Activated naive CD4-positive, alpha-beta T cell treated with anti-CD3 and anti-CD28 coated beads, Interleukin-2, amount 50 U/mL, for 24 hours (primary cell): Measurements from ENCODE around the gene CHMP6.
A peak's percentile ranks its signal among the peaks of the same experiment; 100 is the strongest.

ENCODE experiments used
- H3K27ac Mint-ChIP-seq: one replicate; pipeline ENCODE4 v1.8.0; 2021; ENCODE audit warnings: mild to moderate bottlenecking, mixed read lengths
- H3K27me3 Mint-ChIP-seq: one replicate; pipeline ENCODE4 v1.8.0; 2021; ENCODE audit warnings: mixed read lengths
- H3K36me3 Mint-ChIP-seq: one replicate; pipeline ENCODE4 v1.8.0; 2021; ENCODE audit warnings: mixed read lengths
- H3K4me1 Mint-ChIP-seq: one replicate; pipeline ENCODE4 v1.8.0; 2021; ENCODE audit warnings: mixed read lengths
- H3K4me3 Mint-ChIP-seq: one replicate; pipeline ENCODE4 v1.8.0; 2021; ENCODE audit warnings: mild to moderate bottlenecking, mixed read lengths
- H3K9me3 Mint-ChIP-seq: one replicate; pipeline ENCODE4 v1.8.0; 2021; ENCODE audit warnings: mixed read lengths

Gene CHMP6

DNA sequence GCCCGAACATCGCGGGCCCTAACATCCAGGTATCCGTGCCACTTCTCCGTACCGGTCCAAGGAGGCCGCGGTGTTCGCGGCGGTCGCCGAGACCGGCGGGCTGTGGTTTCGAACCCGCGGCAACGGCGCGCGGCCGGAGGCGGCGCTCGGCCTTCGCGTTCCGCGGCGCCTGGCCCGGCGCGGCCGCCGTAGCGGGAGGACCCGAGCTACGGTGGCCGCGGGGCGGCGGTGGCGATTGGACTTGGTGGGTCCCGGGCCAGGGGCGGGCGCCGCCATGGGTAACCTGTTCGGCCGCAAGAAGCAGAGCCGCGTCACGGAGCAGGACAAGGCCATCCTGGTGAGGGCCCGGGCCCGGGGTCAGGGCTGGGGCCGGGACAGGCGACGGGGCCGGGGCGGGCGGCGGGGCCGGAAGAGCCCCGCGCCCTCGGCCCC is at the start of gene CHMP6:
CHMP6 (plus strand) TSS at position 197 of the 432 bp plus-strand sequence; CDS start at position 275, 78 bp downstream.
- Mint-ChIP-seq H3K9me3 (no peaks in the 10 kb centered on the region), H3K36me3 (no peaks in the 10 kb centered on the region), H3K27ac (peak within 1 kb of the TSS; percentile 97), H3K27me3 (no peaks in the 10 kb centered on the region), H3K4me3 (peak within 1 kb of the TSS; percentile 87), H3K4me1 (peaks cover 27% of the 10 kb centered on the region)

DNA sequence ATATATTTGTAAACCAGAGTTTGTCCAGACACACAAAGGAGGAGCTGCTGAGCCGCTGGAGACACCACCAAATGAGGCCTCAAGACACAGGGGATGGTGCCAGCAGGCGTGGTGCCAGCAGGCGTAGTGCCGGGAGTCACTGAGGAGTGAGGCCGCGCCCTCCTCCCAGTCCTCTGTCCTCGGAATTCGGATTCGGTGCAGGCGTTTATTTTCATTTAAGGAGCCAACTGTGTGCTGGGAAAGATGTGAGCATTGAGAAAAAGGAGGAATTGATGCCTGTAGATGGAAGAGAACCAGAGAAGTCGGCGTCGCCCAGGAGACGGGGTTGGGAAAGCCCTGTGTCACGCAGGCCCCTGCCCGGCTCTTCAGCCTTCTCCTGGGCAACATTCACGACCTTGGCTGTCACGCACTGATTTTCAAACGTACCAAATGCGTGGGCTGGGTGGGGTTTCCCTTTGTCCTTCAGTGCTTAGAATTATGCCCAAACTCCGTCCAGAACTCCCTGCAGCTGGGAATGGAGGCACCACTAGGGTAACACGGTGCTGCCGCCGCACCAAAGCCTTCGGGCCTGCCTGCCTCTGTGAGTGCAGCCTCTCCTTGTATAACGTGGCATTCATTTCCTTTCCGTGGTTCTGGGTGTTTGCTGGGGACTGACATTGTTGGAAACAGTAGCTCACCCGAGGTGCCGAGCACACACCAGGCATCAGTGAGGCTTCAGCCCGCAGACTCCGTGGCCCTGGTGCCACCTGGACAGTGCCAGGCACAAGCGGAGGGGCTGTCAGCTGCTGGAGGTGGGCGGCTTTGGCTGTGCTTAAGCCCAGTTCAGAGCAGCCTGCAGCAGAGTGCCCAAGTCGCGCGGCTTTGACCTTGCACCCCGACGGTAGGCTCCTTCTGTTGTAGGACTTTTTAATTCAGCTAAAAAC is 49.0 kb upstream of the CHMP6 start:
- Mint-ChIP-seq H3K4me3 (no peak overlapping the region), H3K27ac (no peak overlapping the region), H3K9me3 (no peaks in the 10 kb centered on the region), H3K36me3 (peaks cover 24% of the 10 kb centered on the region), H3K27me3 (no peaks in the 10 kb centered on the region), H3K4me1 (peaks cover 20% of the 10 kb centered on the region)

DNA sequence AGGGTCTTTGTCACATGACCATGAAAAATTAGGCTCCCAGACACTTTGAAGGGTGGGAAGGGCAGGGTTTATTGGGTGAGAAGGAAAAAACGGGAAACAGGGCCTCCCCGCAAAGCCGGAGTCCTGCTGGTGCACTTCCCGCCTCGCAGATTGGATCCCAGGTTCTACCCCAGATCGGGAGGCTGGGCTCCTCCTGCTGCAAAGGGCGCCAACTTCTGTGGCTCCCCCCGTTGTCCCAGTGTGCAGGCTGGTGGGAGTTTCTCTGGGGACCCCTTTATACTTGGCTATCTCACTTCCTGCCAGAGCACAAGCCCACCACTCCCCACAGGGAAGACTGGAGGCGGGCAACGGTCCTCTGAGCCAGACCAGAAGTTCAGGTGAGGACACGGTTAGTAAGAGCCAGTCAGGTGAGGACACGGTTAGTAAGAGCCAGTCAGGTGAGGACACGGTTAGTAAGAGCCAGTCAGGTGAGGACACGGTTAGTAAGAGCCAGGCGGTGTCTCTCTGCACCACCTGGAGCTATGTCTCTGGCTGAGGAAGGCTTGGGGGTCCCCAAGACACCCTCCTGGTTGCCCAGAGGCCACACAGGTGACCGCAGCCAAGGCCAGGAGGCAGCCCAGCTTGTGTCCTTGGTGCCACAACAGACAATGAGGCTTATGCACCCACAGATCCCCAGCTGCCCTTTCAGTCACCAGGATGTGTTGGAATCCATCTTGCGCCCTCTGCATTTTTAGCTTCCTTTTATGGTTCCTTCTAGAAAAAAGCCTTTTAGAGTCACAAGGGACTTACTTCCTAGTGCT is 48.1 kb upstream of the CHMP6 start:
- Mint-ChIP-seq H3K36me3 (peaks cover 21% of the 10 kb centered on the region), H3K4me1 (peaks cover 12% of the 10 kb centered on the region), H3K9me3 (no peaks in the 10 kb centered on the region), H3K27me3 (no peaks in the 10 kb centered on the region), H3K4me3 (no peak overlapping the region), H3K27ac (no peak overlapping the region)

DNA sequence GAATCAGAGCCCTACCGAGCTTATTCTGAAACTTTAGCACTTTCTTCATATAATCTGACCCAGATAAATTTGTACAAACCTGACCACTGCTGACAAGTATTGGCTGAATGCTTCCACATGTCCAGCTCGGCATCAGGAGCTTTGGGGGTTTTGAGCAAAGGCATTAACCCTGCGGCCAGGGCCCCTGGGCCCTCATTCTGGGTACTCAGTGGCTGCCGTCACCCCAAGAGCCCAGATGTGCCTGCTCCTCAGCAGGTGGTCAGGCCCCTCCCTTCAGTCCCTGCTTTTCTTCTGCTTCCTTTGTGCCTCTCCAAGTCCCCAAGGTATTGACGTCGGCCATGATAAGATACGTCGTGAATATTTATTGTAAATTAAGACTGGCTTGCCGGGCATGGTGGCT is 47.3 kb upstream of the CHMP6 start:
- Mint-ChIP-seq H3K4me3 (no peak overlapping the region), H3K4me1 (peaks cover 4% of the 10 kb centered on the region), H3K36me3 (peaks cover 21% of the 10 kb centered on the region), H3K27ac (no peak overlapping the region), H3K27me3 (no peaks in the 10 kb centered on the region), H3K9me3 (no peaks in the 10 kb centered on the region)

DNA sequence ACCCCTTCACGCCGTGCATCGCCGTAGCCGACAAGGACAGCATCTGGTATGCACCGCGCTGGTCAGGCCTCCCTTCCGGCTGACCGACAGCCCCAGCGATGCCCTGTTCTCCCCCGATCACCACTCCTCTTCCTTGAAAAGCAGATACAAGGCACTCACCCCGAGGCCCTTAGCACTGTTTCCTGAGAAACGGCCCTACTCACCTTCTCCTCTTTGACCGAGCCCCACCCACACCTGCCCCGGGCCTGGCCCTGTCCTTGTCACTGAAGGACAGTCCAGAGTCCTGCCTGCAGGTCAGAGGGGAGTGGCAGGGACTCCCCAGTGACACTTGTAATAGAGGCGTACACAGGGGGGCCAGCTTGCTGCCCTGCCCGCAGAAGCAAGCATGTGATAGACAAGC is 45.9 kb upstream of the CHMP6 start:
- H3K9me3 Mint-ChIP-seq = no peaks in the 10 kb centered on the region
- H3K27ac Mint-ChIP-seq = no peak overlapping the region
- no peak overlapping the region for H3K4me3 Mint-ChIP-seq
- no peaks in the 10 kb centered on the region for H3K4me1 Mint-ChIP-seq
- H3K36me3 Mint-ChIP-seq = peaks cover 23% of the 10 kb centered on the region
- no peaks in the 10 kb centered on the region for H3K27me3 Mint-ChIP-seq

DNA sequence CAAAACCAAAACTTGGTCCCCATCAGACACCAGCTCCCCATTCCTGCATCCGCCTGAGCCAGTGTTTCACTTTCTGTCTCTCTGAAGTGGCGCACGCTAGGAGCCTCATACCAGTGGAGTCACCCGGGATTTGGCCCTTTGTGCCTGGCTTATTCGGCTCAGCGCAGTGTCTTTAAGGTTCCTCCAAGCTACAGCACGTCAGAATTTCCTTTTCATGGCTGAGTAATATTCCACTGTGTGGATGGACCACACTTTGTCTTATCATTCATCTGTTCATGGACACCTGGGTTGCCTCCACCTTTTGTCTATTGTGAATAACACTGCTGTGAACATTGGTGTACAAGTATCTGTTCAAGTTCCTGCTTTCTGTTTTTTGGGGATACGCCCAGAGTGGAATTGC is 45.2 kb upstream of the CHMP6 start:
- Mint-ChIP-seq H3K4me3 (no peak overlapping the region), H3K27me3 (no peaks in the 10 kb centered on the region), H3K36me3 (peaks cover 23% of the 10 kb centered on the region), H3K9me3 (no peaks in the 10 kb centered on the region), H3K27ac (no peak overlapping the region), H3K4me1 (no peaks in the 10 kb centered on the region)

DNA sequence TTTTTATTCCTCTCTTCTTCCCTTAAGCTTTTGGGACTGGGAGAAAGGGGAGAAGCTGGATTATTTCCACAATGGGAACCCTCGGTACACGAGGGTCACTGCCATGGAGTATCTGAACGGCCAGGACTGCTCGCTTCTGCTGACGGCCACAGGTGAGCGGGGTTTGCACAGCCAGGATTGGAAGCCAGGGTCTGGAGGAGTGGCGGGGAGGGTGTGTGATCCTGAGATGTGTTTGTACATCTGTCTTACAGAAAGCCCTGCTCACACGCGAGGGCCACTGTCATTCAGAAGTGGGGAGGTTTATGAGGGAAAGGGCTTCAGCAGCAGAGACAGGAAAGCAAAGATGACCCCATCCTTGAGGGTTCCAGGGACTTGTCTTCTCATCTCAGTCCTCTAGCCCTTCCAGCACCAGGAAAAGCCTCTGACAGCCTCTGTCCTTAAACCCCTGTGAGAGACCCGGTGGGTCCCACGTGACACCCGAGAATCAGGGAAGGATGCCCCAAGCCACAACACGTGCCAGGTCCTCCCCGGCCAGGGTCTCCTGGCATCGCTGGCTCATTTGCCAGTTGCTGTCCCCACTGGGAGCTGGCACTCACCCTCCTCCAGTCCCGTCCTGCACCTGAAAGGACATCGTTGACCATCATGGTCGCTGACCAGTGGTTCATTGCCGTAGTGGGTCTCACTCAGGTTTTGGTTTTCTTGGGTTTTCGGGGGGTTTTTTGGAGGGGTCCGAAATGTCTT is 44.3 kb upstream of the CHMP6 start:
- no peaks in the 10 kb centered on the region for H3K9me3 Mint-ChIP-seq
- peaks cover 19% of the 10 kb centered on the region for H3K36me3 Mint-ChIP-seq
- H3K4me1 Mint-ChIP-seq = no peaks in the 10 kb centered on the region
- no peak overlapping the region for H3K27ac Mint-ChIP-seq
- H3K4me3 Mint-ChIP-seq = no peak overlapping the region
- no peaks in the 10 kb centered on the region for H3K27me3 Mint-ChIP-seq

DNA sequence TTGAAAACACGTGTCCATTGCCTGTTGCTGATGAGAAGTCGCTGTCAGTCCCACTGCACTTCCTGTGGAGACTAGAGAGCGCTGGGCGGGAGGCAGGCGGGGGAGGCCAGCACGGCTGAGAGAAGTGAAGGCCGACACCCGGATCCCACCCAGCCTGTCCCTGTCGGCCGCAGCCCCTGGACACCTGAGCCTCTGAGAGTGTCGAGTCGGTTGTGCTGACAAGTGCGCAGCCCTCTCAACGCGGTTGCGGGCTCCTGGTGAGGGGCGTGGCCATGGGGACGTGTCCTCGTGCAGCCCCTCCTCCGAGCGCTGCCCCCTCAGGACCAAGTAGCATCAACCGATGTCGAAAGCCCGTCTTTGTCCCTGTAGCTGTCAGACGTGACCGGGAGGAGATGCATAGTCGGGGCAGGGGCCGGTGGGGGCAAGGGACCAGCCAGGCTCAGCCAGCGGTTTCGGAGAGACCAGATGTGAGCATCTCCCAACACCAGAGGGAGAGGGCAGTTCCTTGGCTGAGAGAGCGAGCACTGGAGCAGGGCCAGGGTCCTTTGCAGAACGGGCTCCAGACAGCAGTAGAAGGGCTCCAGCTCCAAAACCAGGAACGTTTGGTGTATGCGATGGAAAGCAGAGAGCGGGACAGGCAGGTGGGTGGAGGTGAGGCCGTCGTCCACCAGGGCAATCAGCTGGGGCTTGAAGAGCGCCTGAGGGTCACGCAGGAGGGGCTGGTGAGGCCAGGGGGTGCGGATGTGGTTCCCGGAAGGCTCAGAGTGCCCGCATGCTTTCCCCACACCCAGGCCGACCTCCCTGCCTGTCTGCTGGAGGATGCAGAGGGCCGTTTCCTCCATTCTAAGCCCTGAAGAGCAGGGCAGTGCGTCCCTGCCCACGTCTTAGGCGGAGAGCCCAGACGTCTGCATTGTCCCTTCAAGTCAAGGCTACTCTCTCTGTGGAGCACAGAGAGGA is 43.3 kb upstream of the CHMP6 start:
- Mint-ChIP-seq H3K4me3 (no peak overlapping the region), H3K27me3 (no peaks in the 10 kb centered on the region), H3K36me3 (peaks cover 20% of the 10 kb centered on the region), H3K9me3 (no peaks in the 10 kb centered on the region), H3K4me1 (no peaks in the 10 kb centered on the region), H3K27ac (no peak overlapping the region)

DNA sequence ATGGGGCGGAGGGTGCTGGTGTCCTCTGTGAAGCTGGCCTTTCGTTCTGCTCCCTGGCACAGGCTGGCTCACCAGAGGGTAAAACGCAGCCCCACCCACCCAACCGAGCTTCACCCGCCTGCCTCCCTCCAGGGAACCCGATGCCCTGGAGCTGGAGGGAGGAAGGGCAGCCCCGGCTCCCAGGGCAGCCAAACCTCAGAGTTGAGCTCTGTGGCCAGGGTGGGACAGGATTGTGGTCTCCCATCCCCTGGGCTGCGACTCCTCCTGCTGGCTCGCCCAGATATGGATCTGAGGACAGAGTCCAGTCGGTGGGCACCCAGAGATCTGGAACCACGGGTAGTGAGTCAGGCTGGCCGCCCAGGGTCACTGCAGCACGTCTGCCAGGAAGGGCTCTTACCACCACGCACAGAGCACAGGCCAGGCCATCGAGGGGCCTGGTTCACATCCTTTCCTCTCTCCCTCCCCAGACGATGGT is 42.6 kb upstream of the CHMP6 start:
- Mint-ChIP-seq H3K4me1 (no peaks in the 10 kb centered on the region), H3K36me3 (peaks cover 20% of the 10 kb centered on the region), H3K4me3 (no peak overlapping the region), H3K9me3 (no peaks in the 10 kb centered on the region), H3K27ac (no peak overlapping the region), H3K27me3 (no peaks in the 10 kb centered on the region)

DNA sequence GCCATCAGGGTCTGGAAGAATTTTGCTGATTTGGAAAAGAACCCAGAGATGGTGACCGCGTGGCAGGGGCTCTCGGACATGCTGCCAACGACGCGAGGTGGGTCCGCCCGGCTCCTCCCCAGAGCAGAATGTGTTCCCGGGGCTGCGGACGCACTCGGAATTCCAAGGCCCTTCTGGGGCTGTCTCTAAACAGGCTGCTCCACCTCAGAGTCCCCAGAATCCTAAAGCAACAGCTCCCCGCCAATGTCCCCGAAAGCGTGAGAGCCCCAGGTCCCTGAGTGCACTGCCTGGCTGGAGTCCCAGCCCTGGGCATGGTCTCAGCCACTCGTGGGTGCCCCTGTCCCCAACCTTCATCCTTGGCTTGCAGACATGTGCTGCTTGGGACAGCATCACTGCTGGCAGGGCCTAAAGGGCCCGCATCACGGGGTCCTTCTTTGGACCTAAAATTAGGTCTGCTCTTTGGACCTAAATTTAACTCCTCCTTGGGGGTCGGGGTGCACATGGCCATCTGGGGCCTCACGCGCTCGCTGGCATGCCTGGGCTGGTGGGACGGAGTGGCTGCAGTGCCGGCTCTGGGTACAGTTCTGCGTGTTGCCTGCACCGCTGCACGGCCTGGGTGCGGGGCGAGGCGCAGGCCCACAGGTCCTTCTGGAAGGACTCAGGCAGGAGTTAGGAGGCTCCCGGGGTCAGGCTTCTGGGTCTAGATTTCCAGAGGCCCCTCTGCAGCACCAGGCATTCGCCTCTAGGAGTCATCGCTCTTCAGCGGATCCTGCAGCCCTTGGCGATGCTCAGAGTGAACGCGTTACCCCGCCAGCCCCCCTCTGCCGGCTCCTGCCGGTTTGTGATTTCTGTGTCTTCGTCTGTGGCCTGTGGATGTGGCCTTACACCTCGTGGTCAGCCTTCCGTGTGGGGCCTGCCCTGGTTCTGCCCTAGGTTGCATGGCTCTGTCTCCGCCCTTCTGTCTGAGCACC is 41.9 kb upstream of the CHMP6 start:
- Mint-ChIP-seq H3K4me3 (no peak overlapping the region), H3K9me3 (no peaks in the 10 kb centered on the region), H3K27ac (no peak overlapping the region), H3K27me3 (no peaks in the 10 kb centered on the region), H3K4me1 (no peaks in the 10 kb centered on the region), H3K36me3 (peaks cover 18% of the 10 kb centered on the region)

DNA sequence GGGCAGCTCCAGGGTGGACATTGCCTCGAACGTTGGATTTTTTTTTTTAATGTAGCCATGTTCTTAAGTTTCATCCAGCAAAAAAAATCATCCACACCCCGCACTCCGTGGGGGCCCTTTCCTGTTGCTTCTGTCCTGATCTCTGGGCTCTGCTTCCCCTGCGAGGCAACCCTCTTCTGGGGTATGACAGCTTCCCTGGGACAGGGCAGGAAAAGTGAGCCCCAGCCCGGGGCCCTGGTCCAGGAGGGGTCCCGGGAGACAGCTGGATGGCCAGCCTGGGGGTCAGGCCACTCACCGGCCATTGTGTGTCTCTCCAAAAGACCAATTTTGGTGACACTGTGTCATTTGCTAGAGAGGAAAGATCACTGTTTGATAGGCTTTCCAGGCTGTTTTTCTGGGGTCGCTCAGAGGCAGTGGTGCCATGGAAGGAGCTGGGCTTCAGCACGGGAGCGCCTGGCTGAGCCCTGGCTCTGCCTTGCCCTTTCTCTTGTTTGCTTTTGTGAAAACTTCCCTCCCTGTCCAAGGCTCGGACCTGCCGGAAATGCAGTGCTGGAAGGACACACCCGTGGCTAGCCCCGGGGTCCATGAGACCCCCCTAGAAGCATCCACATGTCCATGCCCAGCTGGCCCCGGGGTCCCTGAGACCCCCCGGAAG is 41.0 kb upstream of the CHMP6 start:
- Mint-ChIP-seq H3K27me3 (no peaks in the 10 kb centered on the region), H3K27ac (no peak overlapping the region), H3K36me3 (peaks cover 20% of the 10 kb centered on the region), H3K4me3 (no peak overlapping the region), H3K9me3 (no peaks in the 10 kb centered on the region), H3K4me1 (no peaks in the 10 kb centered on the region)

DNA sequence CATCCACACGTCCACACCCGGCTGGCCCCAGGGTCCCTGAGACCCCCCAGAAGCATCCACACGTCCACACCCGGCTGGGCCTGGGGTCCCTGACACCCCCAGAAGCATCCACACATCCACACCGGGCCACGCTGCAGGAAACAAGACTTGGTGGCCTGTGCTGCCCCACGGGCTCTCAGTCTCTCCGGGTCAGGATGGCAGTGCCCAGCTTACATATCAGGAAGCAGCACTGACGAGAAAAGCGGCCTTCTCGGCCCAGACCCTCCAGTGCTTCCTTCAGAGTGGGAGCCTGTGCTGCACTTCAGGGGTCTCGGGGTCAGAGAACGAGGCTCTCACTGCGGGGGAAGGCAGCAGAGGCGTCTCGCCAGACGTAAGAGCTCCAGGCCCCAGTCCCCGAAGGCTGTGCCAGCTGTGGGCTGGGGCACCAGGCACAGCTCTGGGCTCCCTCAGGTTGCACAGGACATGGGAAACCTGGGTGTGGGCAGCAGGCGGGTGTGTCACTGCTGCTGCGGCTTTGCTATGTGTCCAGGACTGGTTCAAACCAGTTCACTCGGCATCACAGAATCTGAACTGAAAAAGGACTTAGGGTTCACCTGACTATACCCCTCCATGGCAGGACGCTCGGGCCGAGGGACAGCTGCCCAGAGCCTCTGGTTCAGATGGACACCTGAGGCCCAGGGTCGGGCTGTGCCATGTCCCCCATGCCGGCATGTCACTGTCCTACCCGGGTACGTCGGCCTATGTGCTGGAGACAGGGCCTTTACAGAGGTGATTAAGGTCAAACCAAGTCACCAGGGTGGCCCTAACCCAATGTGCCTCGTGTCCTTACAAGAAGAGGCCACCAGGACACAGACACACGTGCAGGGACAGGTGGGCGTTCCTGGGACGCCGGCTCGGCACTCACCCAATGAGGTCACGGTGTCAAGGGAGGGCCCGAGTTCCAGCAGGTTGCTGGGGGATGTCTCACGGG is 40.2 kb upstream of the CHMP6 start:
- H3K27me3 Mint-ChIP-seq = no peaks in the 10 kb centered on the region
- no peaks in the 10 kb centered on the region for H3K4me1 Mint-ChIP-seq
- no peak overlapping the region for H3K27ac Mint-ChIP-seq
- no peaks in the 10 kb centered on the region for H3K9me3 Mint-ChIP-seq
- no peak overlapping the region for H3K4me3 Mint-ChIP-seq
- H3K36me3 Mint-ChIP-seq = peaks cover 14% of the 10 kb centered on the region
